Activated CD8-positive, alpha-beta T cell treated with anti-CD3 and anti-CD28 coated beads, Interleukin-2, amount 10 ng/mL, durations not matched to agents 7 days and 5 days (primary cell): ENCODE measurements around the gene ECI2. TPM values are rescaled to one million over a fixed set of nuclear protein-coding genes. Genes with fewer than 3 reads are reported as not detected.

ENCODE experiments used
- ATAC-seq: fragments of 150-1000 bp; cut with Tn5 transposase; one replicate; pipeline ENCODE4 v1.10.0; 2021; ENCODE audit warnings: moderate library complexity
- CTCF ChIA-PET: fragments of 350-600 bp; sonication (Branson Sonifier 250); formaldehyde crosslinking; loops from one replicate; lab custom pipeline; 2021; ENCODE audit warnings: antibody characterized with exemption; lab: Charles Lee
- POLR2A ChIA-PET: fragments of 350-600 bp; sonication (Branson Sonifier 250); formaldehyde crosslinking; loops from one replicate; lab custom pipeline; 2021; ENCODE audit warnings: antibody characterized with exemption; lab: Charles Lee
- DNase-seq: peaks from one replicate; pipeline ENCODE4 v3.0.0-alpha.2; 2020
- H3K27ac Mint-ChIP-seq: one replicate; pipeline ENCODE4 v1.8.0; 2021; ENCODE audit warnings: mild to moderate bottlenecking, mixed read lengths
- H3K27me3 Mint-ChIP-seq: one replicate; pipeline ENCODE4 v1.8.0; 2021; ENCODE audit warnings: low read depth, mixed read lengths
- H3K36me3 Mint-ChIP-seq: one replicate; pipeline ENCODE4 v1.8.0; 2021; ENCODE audit warnings: low read depth, mixed read lengths
- H3K4me1 Mint-ChIP-seq: one replicate; pipeline ENCODE4 v1.8.0; 2021; ENCODE audit warnings: low read depth, mixed read lengths
- H3K4me3 Mint-ChIP-seq: one replicate; pipeline ENCODE4 v1.8.0; 2021; ENCODE audit warnings: mild to moderate bottlenecking, mixed read lengths
- H3K9me3 Mint-ChIP-seq: one replicate; pipeline ENCODE4 v1.8.0; 2022; ENCODE audit warnings: mixed read lengths; ENCODE audit not compliant: insufficient read depth
- total RNA-seq, 2 experiments: library from RNA; stranded (reverse); gene quantifications; one replicate each; pipeline ENCODE4 v1.2.3, GENCODE V29; 2021

Gene ECI2
- total RNA-seq = 10 to 100 TPM; 41.1 to 42.0 TPM

GRCh38 chr6:4134841-4135664 is at the start of gene ECI2:
TSS of gene ECI2 (minus strand) at chr6:4135575. CDS start at chr6:4135560, 15 bp downstream.
- H3K27ac Mint-ChIP-seq = peak within 1 kb of the TSS; percentile 91
- peaks cover 37% of the 10 kb centered on the region for H3K36me3 Mint-ChIP-seq
- H3K9me3 Mint-ChIP-seq = peaks cover 3% of the 10 kb centered on the region
- H3K4me1 Mint-ChIP-seq = peaks cover 28% of the 10 kb centered on the region
- ChIA-PET POLR2A (interaction anchor here (0.6 to 5.1 kb wide), 5 partner anchors 76 to 880 kb away, joined by 3 to 30 read pairs (median 3); a partner anchor contains a TSS), CTCF (interaction anchor here (1.1 to 5.1 kb wide), 9 partner anchors 19 to 117 kb away, joined by 3 to 38 read pairs (median 6); a partner anchor contains a TSS)
- peak within 1 kb of the TSS; percentile 84 for H3K4me3 Mint-ChIP-seq
- ATAC-seq (peak; percentile 68), DNase-seq (no peak)
- H3K27me3 Mint-ChIP-seq = peaks cover 1% of the 10 kb centered on the region

- ChIA-PET CTCF (no interaction called here), POLR2A (no interaction called here)
- Mint-ChIP-seq H3K4me1 (no peaks in the 10 kb centered on the region), H3K4me3 (no peak overlapping the region), H3K27ac (no peak overlapping the region), H3K27me3 (peaks cover 25% of the 10 kb centered on the region), H3K9me3 (no peaks in the 10 kb centered on the region), H3K36me3 (no peaks in the 10 kb centered on the region)
- no peak for ATAC-seq
- DNase-seq = no peak
These were observed 45.4 kb upstream of the ECI2 start for GRCh38 chr6:4180652-4181255.

- H3K36me3 Mint-ChIP-seq = no peaks in the 10 kb centered on the region
- H3K27me3 Mint-ChIP-seq = peaks cover 22% of the 10 kb centered on the region
- no peaks in the 10 kb centered on the region for H3K4me1 Mint-ChIP-seq
- no peaks in the 10 kb centered on the region for H3K9me3 Mint-ChIP-seq
- no peak for DNase-seq
- no peak overlapping the region for H3K27ac Mint-ChIP-seq
- ChIA-PET POLR2A (no interaction called here), CTCF (no interaction called here)
- H3K4me3 Mint-ChIP-seq = no peak overlapping the region
- no peak for ATAC-seq
These were observed 44.7 kb upstream of the ECI2 start for GRCh38 chr6:4179960-4180651.

- Mint-ChIP-seq H3K27me3 (peaks cover 21% of the 10 kb centered on the region), H3K9me3 (no peaks in the 10 kb centered on the region), H3K36me3 (no peaks in the 10 kb centered on the region), H3K4me3 (no peak overlapping the region), H3K4me1 (no peaks in the 10 kb centered on the region), H3K27ac (no peak overlapping the region)
- CTCF ChIA-PET = no interaction called here
- POLR2A ChIA-PET = no interaction called here
- no peak for ATAC-seq
- no peak for DNase-seq
These were observed 43.5 kb upstream of the ECI2 start for GRCh38 chr6:4178737-4179333.

GRCh38 chr6:4176907-4177306 is 41.5 kb upstream of the ECI2 start:
- H3K27ac Mint-ChIP-seq = no peak overlapping the region
- ChIA-PET POLR2A (no interaction called here), CTCF (interaction anchor here (1.5 kb wide), 1 partner anchor 21 kb away, joined by 4 read pairs; no protein-coding TSS in a partner anchor)
- DNase-seq = no peak
- peaks cover 15% of the 10 kb centered on the region for H3K27me3 Mint-ChIP-seq
- H3K4me1 Mint-ChIP-seq = no peaks in the 10 kb centered on the region
- no peak for ATAC-seq
- no peak overlapping the region for H3K4me3 Mint-ChIP-seq
- no peaks in the 10 kb centered on the region for H3K9me3 Mint-ChIP-seq
- no peaks in the 10 kb centered on the region for H3K36me3 Mint-ChIP-seq

- ATAC-seq (no peak), DNase-seq (no peak)
- Mint-ChIP-seq H3K27ac (no peak overlapping the region), H3K27me3 (peaks cover 7% of the 10 kb centered on the region), H3K9me3 (no peaks in the 10 kb centered on the region), H3K36me3 (no peaks in the 10 kb centered on the region), H3K4me1 (no peaks in the 10 kb centered on the region), H3K4me3 (no peak overlapping the region)
- POLR2A ChIA-PET = no interaction called here
- CTCF ChIA-PET = interaction anchor here (1.2 kb wide), 1 partner anchor 36 kb away, joined by 3 read pairs; no protein-coding TSS in a partner anchor
These were observed 38.7 kb upstream of the ECI2 start for GRCh38 chr6:4174042-4174441.

GRCh38 chr6:4172368-4172767 is 37.0 kb upstream of the ECI2 start:
- H3K36me3 Mint-ChIP-seq = no peaks in the 10 kb centered on the region
- H3K4me3 Mint-ChIP-seq = no peak overlapping the region
- CTCF ChIA-PET = interaction anchor here (1.0 kb wide), 1 partner anchor 17 kb away, joined by 4 read pairs; no protein-coding TSS in a partner anchor
- H3K27me3 Mint-ChIP-seq = peaks cover 3% of the 10 kb centered on the region
- POLR2A ChIA-PET = no interaction called here
- DNase-seq (no peak), ATAC-seq (no peak)
- H3K4me1 Mint-ChIP-seq = no peaks in the 10 kb centered on the region
- no peaks in the 10 kb centered on the region for H3K9me3 Mint-ChIP-seq
- no peak overlapping the region for H3K27ac Mint-ChIP-seq

- H3K27ac Mint-ChIP-seq = no peak overlapping the region
- CTCF ChIA-PET = interaction anchor here (0.8 to 1.6 kb wide), 2 partner anchors 14 to 40 kb away, joined by 3 to 4 read pairs; no protein-coding TSS in a partner anchor
- H3K36me3 Mint-ChIP-seq = no peaks in the 10 kb centered on the region
- POLR2A ChIA-PET = no interaction called here
- H3K4me3 Mint-ChIP-seq = no peak overlapping the region
- no peaks in the 10 kb centered on the region for H3K9me3 Mint-ChIP-seq
- peaks cover 5% of the 10 kb centered on the region for H3K27me3 Mint-ChIP-seq
- DNase-seq = no peak
- no peak for ATAC-seq
- peaks cover 4% of the 10 kb centered on the region for H3K4me1 Mint-ChIP-seq
These were observed 34.9 kb upstream of the ECI2 start for GRCh38 chr6:4170297-4170696.

- CTCF ChIA-PET = interaction anchor here (1.6 kb wide), 1 partner anchor 41 kb away, joined by 4 read pairs; no protein-coding TSS in a partner anchor
- POLR2A ChIA-PET = no interaction called here
- Mint-ChIP-seq H3K36me3 (no peaks in the 10 kb centered on the region), H3K9me3 (no peaks in the 10 kb centered on the region), H3K4me1 (peaks cover 4% of the 10 kb centered on the region), H3K27me3 (peaks cover 2% of the 10 kb centered on the region), H3K27ac (no peak overlapping the region), H3K4me3 (no peak overlapping the region)
- DNase-seq (no peak), ATAC-seq (no peak)
These were observed 33.8 kb upstream of the ECI2 start for GRCh38 chr6:4169028-4169789.

GRCh38 chr6:4167833-4168232 is 32.5 kb upstream of the ECI2 start:
- H3K36me3 Mint-ChIP-seq = no peaks in the 10 kb centered on the region
- ChIA-PET POLR2A (no interaction called here), CTCF (no interaction called here)
- peaks cover 4% of the 10 kb centered on the region for H3K4me1 Mint-ChIP-seq
- DNase-seq (no peak), ATAC-seq (no peak)
- no peak overlapping the region for H3K4me3 Mint-ChIP-seq
- H3K9me3 Mint-ChIP-seq = no peaks in the 10 kb centered on the region
- H3K27ac Mint-ChIP-seq = no peak overlapping the region
- H3K27me3 Mint-ChIP-seq = peaks cover 2% of the 10 kb centered on the region

- H3K4me3 Mint-ChIP-seq = no peak overlapping the region
- DNase-seq (no peak), ATAC-seq (no peak)
- ChIA-PET POLR2A (no interaction called here), CTCF (no interaction called here)
- no peaks in the 10 kb centered on the region for H3K36me3 Mint-ChIP-seq
- peaks cover 2% of the 10 kb centered on the region for H3K27me3 Mint-ChIP-seq
- H3K9me3 Mint-ChIP-seq = no peaks in the 10 kb centered on the region
- peaks cover 4% of the 10 kb centered on the region for H3K4me1 Mint-ChIP-seq
- H3K27ac Mint-ChIP-seq = no peak overlapping the region
These were observed 31.7 kb upstream of the ECI2 start for GRCh38 chr6:4167123-4167522.
